GM19324 (cell line): ENCODE data around the gene DENND5A.

Experiments
- ATAC-seq: cut with Tn5 transposase; IDR thresholded peaks from one replicate; pipeline ENCODE4 v1.9.1; 2021; ENCODE audit warnings: mild to moderate bottlenecking, moderate library complexity; ENCODE audit not compliant: unreplicated experiment, low FRiP score

DENND5A gene

DNA sequence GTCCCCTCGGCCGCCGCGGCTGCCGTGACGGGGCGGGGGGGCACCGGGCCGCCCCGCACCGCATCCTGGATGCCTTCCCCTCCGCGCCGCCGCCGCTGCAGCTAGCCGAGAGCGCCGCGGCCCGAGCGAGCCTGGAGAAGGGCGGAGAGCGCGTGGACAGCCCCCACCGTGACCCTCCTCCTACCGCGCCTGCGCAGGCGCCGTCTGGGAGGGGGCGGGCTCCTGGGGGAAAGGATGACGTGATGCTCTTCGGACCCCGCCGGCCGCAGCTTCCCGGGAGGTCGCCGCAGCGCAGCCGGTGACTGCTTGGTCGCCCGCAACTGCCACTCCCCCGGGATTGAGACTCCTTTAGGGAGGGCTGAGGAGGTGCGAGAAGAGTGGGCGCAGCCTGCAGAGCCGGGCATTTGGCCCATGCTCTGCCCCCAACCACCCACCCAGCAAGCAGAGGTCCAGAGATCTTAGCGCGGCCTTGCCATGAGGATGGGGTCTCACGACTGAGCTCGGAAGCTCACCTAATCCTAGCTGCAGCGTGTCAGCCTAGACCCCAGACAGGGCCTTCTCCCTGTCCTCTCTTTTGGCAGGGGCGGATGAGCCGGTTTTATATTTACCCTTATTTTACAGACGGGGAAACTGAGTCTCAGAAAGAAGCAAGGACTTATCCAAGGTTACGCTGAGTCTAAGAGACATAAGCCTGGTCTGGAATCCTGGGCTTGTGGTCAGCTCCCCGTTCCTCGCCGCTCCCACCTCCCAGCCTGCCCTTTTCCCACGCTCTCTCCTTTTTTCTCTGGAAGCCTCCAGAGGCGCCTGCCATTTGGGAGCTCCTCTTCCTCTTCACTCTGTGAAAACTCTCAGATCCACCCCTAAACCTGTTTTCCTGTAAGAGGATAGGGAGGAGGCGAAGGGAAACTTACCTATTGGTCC is at the start of gene DENND5A:
DENND5A (minus strand) TSS at position 140 of the 921 bp plus-strand sequence. CDS start 281 bp downstream, outside the sequence.
- ATAC-seq: peak; percentile 35

DNA sequence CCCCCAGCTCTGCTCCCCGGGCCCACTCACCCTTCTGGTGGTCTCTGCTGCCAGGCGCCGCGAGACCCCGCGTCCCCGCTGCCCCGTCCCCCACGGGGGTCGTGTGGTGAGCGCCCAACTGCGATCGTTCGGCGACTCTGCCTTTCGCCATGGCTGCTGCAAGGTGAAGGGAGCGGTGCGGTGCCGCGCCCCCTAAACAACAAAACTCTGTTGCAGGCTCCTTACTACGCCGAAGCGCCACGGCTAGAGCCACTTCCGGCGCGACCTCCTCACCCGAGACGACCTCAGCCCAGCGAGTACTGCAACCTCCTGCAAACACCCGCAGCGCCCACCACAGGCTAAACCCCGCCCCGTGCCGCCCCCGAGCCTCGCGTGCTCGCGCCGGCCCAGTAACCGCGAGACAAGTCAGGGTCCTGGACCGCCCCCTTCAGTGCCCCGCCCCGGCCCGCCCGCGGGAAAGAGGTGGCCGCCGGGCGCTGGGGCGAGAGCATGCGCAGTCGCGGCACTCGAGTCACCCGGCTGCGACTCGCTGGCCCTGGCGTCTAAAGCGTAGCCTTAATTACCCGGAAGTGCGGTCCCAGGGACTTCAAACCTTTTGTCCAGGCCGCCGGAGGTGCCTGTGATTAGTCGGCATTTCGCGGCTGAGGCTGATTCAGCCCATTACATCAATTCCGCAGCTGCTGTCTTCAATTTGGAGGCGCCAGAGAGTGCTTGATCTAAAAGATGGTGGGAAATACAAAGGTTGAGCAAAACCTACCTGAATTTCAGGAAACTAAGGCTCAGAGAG is 49.3 kb upstream of the DENND5A start, which contains the start of gene TMEM41B:
TMEM41B (minus strand) TSS at position 303 of the 787 bp plus-strand sequence; CDS start at position 151, 152 bp downstream.
- peak; percentile 98 for ATAC-seq

DNA sequence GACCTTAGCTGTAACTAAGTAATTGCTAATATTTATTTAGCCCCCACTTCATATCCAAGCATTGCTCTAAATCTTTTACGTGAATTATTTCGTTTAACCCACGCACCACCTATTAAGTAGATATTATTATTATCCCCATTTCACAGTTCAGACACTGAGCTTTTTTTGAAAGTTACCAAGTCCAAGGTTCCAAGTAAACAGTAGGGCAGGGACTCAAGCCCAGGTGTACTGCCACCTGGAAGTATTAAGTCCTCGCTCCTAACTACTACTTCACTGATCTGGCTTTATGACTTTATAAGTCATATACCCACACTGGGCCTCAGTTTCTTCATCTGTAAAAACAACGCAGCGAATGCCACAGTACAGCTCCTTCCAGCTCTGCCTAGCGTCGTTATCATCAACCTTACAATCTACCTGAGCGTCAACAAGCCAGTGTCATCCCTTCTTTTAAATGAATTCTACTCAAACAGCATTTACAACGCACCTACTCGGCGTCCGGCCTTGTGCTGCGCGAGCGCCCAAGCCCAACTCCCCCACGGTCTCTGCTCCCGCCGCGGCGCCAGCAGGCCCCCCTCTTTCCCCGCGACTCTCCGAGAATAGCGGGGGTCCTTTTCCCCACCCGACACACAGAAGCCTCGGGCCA is 48.6 kb upstream of the DENND5A start:
- ATAC-seq: no peak

DNA sequence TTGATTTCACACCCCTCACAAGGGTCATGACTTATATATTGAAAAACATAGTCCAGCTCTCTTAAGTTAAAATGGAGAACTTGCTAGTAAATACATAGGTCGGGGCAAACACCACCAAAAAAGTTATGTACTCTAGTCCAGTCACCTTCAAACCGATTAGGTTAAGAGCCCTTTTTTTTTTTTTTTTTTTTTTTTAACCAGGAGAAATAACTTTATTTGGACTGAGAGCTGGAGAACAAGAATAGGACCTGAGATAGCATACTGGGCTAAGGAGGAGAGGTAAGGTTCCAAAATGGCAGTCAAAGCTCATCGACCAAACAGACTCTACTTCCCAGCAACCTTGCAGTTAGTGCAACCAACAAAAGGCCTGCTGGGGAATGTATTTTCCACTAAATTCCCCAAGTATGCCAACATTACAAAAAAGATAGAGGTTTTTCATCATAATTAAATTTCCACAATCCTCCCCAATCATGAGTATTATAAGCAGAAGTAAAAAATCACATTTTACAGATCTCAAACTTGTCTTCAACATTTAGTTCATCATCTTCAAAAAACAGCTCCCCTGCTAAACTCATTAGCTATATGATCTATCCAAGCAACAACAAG is 45.4 kb upstream of the DENND5A start:
- ATAC-seq: no peak

DNA sequence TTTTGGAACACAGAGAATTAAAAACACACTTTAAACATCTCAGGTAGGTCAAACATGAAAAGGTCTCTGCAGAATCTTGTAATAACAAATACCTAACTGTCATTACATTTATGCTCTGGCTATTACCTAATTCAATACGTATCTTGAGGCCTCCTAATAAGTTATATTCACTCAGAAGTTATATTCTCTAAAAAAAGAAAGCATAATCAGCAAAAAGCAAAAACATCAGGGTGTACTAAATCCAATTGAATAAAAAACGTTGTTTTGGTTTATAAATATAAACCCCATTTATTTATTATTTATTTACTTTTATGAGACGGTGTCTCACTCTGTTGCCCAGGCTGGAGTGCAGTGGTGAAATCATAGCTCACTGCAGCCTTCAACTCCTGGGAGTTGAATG is 39.0 kb upstream of the DENND5A start:
- ATAC-seq: no peak

DNA sequence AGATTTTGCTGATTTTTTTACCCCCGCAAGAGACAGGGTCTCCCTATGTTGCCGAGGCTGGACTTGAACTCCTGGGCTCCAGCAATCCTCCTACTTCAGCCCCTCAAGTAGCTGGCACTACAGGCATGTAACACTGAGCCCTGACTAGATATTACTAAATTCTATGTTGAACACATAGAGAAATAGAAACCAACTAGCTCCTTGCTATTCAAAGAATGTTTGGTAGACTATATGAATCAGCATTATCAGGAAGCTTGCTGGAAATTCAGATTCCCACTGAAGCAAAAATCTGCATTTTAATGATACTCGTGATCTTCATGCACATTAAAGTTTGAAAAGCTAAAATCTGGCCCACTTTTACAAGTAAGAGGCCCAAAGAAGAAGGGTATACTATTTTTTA is 37.3 kb upstream of the DENND5A start:
- no peak for ATAC-seq

DNA sequence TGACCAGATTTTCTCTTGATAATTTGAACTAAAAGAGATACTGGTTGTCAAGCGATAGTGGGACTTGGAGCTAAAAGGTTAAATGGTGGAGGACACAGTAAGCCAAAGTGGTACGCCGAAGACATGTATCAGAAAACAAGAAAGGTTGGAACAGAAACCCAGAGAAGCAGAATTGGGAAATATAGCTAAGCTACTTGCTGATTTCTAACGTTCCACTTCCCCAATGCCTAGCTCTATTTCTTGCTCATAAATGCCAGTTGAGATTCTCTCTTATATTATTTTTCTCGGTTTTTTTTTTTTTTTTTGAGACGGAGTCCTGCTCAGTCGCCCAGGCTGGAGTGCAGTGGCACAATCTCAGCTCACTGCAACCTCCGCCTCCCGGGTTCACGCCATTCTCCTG is 36.6 kb upstream of the DENND5A start:
- no peak for ATAC-seq

DNA sequence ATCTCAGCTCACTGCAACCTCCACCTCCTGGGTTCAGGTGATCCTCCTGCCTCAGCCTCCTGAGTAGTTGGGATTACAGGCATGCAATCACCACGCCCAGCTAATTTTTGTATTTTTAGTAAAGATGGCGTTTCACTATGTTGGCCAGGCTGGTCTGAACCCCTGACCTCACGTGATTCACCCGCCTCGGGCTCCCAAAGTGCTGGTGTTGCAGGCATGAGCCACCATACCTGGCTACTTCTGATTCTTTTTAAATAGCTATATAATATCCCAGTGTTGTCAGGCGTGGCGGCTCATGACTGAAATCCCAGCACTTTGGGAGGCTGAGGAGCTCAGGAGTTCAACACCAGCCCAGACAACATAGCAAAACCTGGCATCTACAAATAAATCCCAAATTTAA is 28.5 kb upstream of the DENND5A start:
- no peak for ATAC-seq

DNA sequence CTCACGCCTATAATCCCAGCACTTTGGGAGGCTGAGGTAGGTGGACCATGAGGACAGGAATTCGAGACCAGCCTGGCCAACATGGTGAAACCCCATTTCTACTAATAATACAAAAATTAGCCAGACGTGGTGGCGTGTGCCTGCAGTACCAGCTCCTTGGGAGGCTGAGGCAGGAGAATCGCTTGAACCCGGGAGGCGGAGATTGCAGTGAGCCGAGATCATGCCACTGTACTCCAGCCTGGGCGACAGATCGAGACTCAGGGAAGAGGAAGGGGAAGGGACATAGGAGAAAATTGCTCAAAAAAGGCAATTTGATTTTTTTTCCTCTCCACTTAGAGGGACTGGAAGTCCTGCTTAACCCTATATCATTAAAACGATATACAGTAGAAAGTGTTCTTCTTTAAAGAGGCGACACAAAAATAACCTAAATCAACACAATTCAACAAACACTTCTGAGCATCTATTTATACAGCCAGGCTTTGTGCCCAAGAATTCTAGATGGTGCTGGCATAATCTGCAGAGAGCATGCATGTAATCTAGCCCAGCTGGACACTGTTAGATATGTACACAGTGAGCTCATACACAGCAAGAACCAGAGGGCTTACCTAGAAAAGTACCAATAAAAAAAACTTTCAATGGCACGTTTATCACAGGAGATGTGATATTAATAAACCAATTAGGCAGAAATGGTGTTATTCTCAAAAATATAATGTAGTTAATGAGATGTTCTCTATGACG is 20.9 kb upstream of the DENND5A start:
- ATAC-seq: no peak

DNA sequence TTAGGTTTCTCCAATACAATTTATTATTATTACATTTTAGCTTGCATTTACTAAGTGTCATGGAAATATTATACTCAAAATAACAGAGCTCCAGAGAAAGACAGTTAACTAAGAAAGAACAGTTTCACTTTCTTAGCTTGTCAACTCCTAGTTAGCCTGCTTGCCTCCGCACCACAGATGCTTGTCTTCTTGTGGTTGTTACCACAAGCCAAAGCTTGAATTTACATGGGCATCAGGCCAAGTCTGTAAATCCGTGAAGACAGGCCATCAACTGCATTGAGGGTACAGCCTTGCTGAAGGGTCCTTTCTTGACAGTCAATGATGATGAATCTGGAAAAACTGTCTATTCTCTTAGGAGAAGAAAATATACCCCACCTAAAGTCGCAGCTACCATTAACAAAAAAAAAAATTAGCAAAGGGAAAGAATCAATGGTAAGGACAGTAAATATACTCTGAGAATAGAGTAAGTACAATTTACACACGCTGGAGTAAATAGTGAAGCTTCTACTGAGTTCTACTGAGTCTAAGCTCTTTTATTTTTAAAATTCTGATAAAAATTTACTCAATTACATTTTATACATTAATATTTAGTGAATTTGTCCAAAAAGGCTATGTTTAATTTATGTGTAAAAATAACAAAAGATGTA is 15.6 kb upstream of the DENND5A start:
- ATAC-seq: peak; percentile 90

DNA sequence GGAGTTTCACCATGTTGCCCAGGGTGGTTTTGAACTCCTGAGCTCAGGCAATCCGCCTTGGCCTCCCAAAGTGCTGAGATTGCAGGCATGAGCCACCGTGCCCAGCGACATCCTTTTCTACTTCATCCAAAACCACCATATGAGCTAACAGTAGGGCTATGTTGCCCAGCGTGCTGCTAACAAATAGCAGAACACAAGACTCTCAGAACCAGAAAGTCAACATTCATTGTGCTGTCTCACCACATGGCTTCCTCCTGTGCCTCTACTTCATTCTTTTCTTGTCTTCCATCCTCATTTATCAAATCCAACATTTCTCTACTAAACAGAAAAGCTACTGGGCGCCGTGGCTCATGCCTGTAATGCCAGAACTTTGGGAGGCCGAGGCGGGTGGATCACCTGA is 12.0 kb upstream of the DENND5A start:
- no peak for ATAC-seq

DNA sequence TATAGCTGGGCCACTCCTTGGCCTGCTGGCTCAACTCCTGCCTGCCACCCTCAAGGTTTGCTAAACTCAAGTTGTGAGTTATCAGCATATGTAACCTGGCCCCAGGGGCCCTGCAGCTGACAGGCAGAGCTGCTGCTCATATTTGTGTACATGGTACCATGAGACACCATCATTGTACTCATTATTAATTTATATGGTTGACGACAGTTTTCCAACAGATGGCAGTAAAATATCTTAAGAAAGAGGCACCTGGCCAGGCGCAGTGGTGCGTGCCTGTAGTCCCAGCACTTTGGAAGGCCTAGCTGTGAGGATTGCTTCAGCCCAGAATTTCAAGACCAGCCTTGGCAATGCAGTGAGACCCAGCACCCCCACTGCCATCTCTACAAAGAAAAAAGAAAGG is 11.4 kb upstream of the DENND5A start:
- ATAC-seq: no peak

DNA sequence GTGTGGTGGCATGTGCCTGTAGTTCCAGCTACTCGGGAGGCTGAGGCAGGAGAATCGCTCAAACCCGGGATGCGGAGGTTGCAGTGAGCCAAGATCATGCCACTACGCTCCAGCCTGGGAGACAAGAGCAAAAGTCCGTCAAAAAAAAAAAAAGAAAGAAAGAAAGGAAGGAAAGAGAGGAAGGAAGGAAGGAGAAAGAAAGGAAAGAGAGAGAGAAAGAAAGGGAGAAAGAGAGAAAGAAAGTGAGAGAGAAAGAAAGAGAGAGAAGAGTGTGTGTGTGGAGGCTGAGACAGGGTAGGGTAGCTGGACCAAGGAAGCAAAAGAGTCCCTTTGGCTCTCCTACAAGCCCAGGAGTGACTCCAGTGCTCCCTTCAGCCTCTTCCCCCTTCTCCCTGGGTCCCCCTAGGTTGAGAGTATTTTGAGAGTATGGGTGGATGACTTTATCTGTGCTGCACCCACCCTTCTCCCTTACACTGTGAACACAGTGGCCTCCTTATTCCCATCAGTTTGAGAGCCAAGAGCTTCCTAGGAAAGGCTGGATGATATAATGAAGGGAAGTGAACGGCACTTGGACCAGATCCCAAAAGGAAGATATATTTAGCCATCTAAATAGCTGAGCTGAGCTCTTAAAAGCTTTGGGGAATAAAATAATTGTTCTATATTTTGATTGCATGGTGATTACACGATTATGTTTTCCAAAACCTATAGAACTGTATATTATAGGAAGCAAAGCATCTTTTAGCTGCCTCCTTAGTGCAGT is 9.5 kb upstream of the DENND5A start:
- ATAC-seq: no peak

DNA sequence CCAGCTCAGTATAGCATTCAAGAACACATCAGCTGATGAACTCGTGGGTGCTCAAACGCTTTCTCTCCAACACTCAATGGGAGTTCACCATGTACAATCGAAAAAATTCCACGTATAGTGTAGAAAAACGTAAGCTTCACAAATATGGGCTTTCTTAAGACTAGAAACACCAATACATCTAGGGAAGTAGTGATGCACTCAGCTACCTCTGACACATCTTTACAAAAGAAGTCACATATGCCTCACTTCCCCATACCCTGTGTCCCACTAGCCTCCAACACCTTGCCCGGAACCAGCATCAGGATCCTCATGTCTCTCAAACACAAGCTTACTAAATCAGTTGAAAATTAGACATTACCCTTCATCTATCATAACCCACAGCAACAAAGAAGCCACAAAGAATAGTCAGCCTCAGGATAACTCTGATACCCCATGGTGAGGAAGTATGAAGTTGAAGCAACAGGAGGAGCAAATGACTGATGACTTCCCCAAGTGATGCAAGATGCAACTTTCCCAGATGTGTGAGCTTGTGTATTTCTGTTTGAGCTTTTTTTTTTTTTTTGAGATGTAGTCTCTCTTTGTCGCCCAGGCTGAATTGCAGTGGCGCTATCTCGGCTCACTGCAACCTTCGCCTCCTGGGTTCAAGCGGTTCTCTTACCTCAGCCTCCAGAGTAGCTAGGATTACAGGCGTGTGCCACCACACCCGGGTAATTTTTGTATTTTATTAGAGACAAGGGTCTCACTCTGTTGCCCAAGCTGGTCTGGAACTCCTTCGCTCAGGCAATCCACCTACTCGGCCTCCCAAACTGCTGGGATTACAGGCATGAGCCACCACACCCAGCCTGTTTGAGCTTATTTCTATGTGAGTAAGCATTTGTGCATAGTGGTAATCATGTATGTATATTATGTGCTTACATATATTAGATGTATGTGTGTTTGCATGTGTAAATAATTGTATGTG is 8.5 kb upstream of the DENND5A start:
- ATAC-seq: no peak

DNA sequence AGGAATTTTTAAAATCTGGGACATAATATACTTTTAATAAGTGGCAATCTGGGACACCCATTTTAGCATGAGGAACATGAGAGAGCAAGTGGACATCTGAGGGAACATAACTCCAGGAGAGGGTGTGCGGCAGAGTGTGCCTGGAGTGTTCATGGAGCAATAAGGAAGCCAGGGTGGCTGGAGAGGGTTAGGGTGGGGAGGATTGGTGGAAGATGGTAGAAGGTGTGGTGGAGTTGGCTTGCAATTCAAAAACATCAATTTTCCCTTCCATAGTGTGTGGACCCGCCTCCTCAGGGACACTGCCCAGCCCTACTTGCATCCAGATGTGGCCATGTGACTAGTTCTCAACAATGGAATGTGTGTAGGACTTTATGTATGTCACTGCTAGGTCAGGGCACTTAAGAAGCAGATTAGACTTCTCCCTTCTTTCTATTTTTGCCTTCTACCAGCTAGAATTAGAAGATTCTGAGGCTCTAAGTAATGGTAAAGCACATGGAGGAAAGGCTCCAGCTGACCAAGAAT is 4.4 kb upstream of the DENND5A start:
- no peak for ATAC-seq

DNA sequence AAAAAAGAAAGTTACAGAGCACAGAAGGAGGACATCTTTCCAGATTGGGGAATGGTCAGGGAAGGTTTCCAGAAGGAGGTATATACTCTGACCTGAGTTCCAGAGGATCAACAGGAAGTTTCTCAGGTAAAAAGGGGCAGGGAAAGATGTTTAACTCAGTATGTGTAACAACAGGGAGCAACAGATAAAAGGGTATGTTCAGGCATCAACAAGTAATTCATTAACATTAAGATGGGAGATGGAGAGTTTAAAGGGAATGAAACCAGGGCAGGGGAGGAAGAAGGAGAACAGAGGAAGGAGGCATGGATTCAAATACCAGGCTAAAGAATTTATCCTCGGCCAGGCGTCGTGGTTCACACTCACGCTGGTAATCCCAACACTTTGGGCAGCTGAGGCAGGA is 2.5 kb upstream of the DENND5A start:
- no peak for ATAC-seq

DNA sequence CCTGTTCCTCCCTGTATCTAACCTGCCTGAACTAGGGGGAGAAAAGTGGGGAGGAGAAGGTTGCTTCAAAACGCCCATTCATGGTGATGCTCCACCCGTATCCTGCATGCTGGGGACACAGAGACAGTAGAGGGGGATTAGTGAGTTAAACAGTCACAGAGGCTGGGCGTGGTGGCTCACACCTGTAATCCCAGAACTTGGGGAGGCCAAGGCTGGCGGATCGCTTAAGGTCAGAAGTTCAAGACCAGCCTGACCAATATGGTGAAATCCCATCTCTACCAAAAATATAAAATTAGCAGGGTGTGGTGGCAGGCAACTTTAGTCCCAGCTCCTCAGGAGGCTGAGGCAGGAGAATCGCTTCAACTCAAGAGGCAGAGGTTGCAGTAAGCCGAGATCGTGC is 1.8 kb upstream of the DENND5A start:
- ATAC-seq: no peak
